A673 (cell line): Measurements from ENCODE around the gene ATRNL1. TPM values are rescaled to one million over a fixed set of nuclear protein-coding genes. Genes with fewer than 3 reads are reported as not detected.
A peak's percentile ranks its signal among the peaks of the same experiment; 100 is the strongest.

Experiments used
- BruUV-seq: library from RNA; stranded (reverse); fragments of 400-500 nt; replicated peaks from 2 replicates; lab custom pipeline; 2021; lab: Mats Ljungman, UMichigan
- CTCF ChIA-PET: fragments of 300-600 bp; sonication (Branson Sonifier 250); formaldehyde crosslinking; loops from one replicate; lab custom pipeline; 2022; ENCODE audit warnings: antibody characterized with exemption; lab: Charles Lee
- POLR2A ChIA-PET: fragments of 300-600 bp; sonication (Branson Sonifier 250); formaldehyde crosslinking; loops from one replicate; lab custom pipeline; 2022; ENCODE audit warnings: antibody characterized with exemption; ENCODE audit not compliant: low non-redundant PET; lab: Charles Lee
- DNase-seq: peaks from one replicate; pipeline ENCODE4 v3.0.0-alpha.2; 2015; ENCODE audit warnings: low spot score
- H3K27ac ChIP-seq: fragments of 200-600 bp; sonication (generic); 2 replicates; pipeline ENCODE4 v1.5.1; 2016; ENCODE audit warnings: mixed run types, low read depth, mild to moderate bottlenecking, mixed read lengths, antibody characterized with exemption, low read length; ENCODE audit not compliant: poor library complexity, severe bottlenecking
- H3K27me3 ChIP-seq: fragments of 200-600 bp; sonication (generic); replicated peaks from 2 replicates; pipeline ENCODE4 v1.6.1; 2017; ENCODE audit warnings: mixed run types, low read depth, mild to moderate bottlenecking, mixed read lengths, antibody characterized with exemption, low read length; ENCODE audit not compliant: insufficient read depth, poor library complexity
- H3K36me3 ChIP-seq: fragments of 200-600 bp; sonication (generic); 2 replicates; pipeline ENCODE4 v1.6.1; 2016; ENCODE audit warnings: mixed run types, mild to moderate bottlenecking, mixed read lengths, antibody characterized with exemption, low read length; ENCODE audit not compliant: insufficient read depth, poor library complexity, severe bottlenecking
- H3K4me1 ChIP-seq: fragments of 200-600 bp; sonication (generic); 2 replicates; pipeline ENCODE4 v1.6.1; 2017; ENCODE audit warnings: mixed run types, mild to moderate bottlenecking, mixed read lengths, antibody characterized with exemption, low read length; ENCODE audit not compliant: insufficient read depth, poor library complexity, severe bottlenecking
- H3K4me3 ChIP-seq: fragments of 200-600 bp; sonication (generic); 2 replicates; pipeline ENCODE4 v1.5.1; 2016; ENCODE audit warnings: low read depth, mixed run types, mild to moderate bottlenecking, mixed read lengths, low read length; ENCODE audit not compliant: poor library complexity, severe bottlenecking
- H3K9me3 ChIP-seq: fragments of 200-600 bp; sonication (generic); 2 replicates; pipeline ENCODE4 v1.6.1; 2016; ENCODE audit warnings: mixed run types, low read depth, mild to moderate bottlenecking, mixed read lengths, antibody characterized with exemption, low read length; ENCODE audit not compliant: poor library complexity, severe bottlenecking
- CTCF ChIP-seq: fragments of 300-800, 200-600 bp; sonication (generic); conservative IDR thresholded peaks from 2 replicates; pipeline ENCODE4 v1.5.1; 2017; ENCODE audit warnings: low read depth, mild to moderate bottlenecking, antibody characterized with exemption, low read length, moderate library complexity, mixed read lengths
- EZH2 ChIP-seq: fragments of 200-600 bp; sonication (generic); IDR thresholded peaks from 2 replicates; pipeline ENCODE4 v1.6.1; 2017; ENCODE audit warnings: borderline replicate concordance, low read depth, mild to moderate bottlenecking, mixed read lengths, antibody characterized with exemption, low read length; ENCODE audit not compliant: poor library complexity, severe bottlenecking
- intact Hi-C: fragments of 100-400 bp; cut with micrococcal nuclease; formaldehyde crosslinking; loops from one replicate; pipeline ENCODE4 v1.10.0; 2022; ENCODE audit not compliant: unreplicated experiment
- total RNA-seq: library from RNA; stranded (reverse); gene quantifications from 2 replicates; pipeline ENCODE4 v1.2.3, GENCODE V29; 2021

ATRNL1 gene
- total RNA-seq, 1 experiment from 2014 or later = 3.0 TPM

- BruUV-seq = no TSS peak
These were observed 32.3 kb downstream of the ATRNL1 start for GRCh38 chr10:115125505-115125904.

GRCh38 chr10:115129752-115130151, 36.6 kb downstream of the ATRNL1 start:
- POLR2A ChIA-PET = no interaction called here
- no peaks in the 10 kb centered on the region for H3K36me3 ChIP-seq
- TF ChIP-seq CTCF = peak; percentile 60; the same call in 1 of the 2 replicates
- no peak for TF ChIP-seq EZH2
- CTCF ChIA-PET = interaction anchor here (0.8 to 1.4 kb wide), 3 partner anchors 251 to 826 kb away, joined by 4 to 7 read pairs (median 6); no protein-coding TSS in a partner anchor
- no peaks in the 10 kb centered on the region for H3K4me1 ChIP-seq
- H3K27me3 ChIP-seq = no peaks in the 10 kb centered on the region
- no peak overlapping the region for H3K4me3 ChIP-seq
- intact Hi-C loops = loop anchor here (1.0 to 10.0 kb wide), 4 partner anchors 425 to 825 kb away; no protein-coding TSS in a partner anchor
- H3K9me3 ChIP-seq = no peaks in the 10 kb centered on the region
- H3K27ac ChIP-seq = no peak overlapping the region
- BruUV-seq = no TSS peak
- DNase-seq = peak; percentile 43

More at GRCh38 chr10:115125505-115125904, 32.3 kb downstream of the ATRNL1 start:
- intact Hi-C loops = loop anchor here (10.0 kb wide), 2 partner anchors 421 to 651 kb away; no protein-coding TSS in a partner anchor
- Histone ChIP-seq H3K27me3 (no peaks in the 10 kb centered on the region), H3K4me1 (no peaks in the 10 kb centered on the region), H3K4me3 (no peak overlapping the region), H3K9me3 (no peaks in the 10 kb centered on the region), H3K27ac (no peak overlapping the region), H3K36me3 (no peaks in the 10 kb centered on the region)
- no peak for DNase-seq
- TF ChIP-seq CTCF = no peak
- no peak for TF ChIP-seq EZH2
- ChIA-PET CTCF (no interaction called here), POLR2A (no interaction called here)

GRCh38 chr10:115136616-115137015, 43.5 kb downstream of the ATRNL1 start:
- intact Hi-C loops = no loop called here
- no TSS peak for BruUV-seq
- CTCF ChIA-PET = no interaction called here
- no peak overlapping the region for H3K27ac ChIP-seq
- no peak overlapping the region for H3K4me3 ChIP-seq
- TF ChIP-seq CTCF (no peak), EZH2 (no peak)
- POLR2A ChIA-PET = no interaction called here
- no peak for DNase-seq
- no peaks in the 10 kb centered on the region for H3K9me3 ChIP-seq
- no peaks in the 10 kb centered on the region for H3K4me1 ChIP-seq
- peaks cover 3% of the 10 kb centered on the region for H3K27me3 ChIP-seq
- H3K36me3 ChIP-seq = no peaks in the 10 kb centered on the region
